ENCODE data around the gene CRB2.

CRB2 gene

DNA sequence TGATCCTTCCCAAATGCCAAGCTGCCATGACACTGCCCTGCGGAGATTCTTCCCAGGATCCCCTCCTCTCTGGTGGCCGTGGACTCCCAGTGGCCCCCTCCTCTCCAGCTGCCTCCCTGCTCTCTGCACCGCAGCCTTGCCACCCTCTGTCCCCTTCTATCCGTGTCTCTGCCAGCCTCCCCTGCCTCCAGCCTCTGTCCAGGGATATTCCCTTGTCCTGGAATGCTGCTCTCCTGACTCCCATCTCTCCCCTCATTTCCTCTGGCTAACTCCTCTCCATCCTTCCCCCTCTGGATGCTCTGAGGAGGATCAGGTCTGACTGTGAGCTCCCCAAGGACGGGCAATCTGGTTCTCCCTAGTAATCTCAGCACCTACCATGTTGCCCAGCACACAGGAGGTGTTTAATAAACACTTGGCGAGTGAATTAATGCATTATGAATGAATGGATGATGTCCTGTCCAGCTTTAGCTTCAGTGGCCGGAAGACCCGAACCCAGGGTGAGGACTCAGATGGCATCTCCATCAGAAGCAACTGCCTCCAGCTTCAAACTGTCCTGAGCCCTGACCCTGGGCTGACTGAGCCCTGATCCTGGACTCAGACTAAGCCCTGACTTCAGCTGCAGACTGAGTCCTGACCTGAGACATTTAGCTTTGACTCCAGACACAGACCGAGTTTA, 7.5 kb upstream of the CRB2 start:
- no peak for DNase-seq

DNA sequence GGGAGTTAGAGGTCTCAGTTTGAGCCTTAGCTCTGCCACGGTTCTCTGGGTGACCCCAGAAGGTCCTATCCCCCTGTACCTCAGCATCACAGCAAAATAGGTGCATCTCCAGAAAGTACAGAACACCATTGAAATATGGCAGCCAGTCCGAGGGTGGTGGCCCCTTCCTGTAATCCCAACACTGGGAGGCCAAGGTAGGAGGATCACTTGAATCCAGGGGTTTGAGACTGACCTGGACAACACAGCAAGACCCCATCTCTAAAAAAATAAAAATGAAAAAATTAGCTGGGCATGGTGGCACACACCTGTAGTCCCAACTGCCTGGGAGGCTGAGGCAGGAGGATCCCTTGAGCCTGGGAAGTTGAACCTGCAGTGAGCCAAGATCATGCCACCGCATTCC, 7.0 kb upstream of the CRB2 start:
- DNase-seq: no peak

DNA sequence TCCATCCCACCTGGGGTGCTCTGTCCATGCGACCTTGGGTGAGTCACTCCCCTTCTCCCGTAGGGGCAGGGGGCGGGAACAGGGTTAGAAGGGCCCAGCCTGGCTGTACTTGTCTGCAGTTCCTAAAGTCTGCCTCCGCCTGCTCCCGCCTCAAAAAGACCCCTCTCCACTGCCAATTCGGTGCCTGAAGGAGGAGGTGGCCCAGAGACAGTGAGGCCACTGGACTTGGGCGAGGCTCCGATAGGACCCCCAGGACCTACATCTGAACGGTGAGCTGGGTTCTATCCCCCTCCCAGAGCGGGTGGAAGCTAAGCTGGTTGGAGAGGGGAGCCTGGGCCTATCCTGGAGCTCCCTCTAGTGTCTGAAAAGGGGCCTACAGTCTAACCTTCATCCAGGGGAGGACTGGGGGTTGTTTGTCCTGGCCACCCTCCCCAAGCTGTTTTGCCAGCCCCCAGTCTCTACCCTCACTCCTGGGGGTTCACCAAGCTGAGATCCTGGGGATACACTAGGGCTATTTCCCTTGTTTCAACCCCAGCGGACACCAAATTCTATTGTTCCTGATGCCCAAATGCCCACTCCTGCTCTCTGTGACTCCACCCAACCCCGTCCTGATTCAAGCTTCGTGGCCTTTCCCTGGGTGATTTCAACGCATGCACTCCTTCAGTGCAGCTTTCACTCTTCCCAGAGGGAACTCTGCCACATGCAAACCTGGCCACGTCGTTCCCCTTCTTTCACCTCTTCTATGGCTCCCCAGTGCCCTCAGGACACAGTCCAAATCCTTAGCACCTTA, 6.1 kb upstream of the CRB2 start:
- DNase-seq: peak; percentile 63

DNA sequence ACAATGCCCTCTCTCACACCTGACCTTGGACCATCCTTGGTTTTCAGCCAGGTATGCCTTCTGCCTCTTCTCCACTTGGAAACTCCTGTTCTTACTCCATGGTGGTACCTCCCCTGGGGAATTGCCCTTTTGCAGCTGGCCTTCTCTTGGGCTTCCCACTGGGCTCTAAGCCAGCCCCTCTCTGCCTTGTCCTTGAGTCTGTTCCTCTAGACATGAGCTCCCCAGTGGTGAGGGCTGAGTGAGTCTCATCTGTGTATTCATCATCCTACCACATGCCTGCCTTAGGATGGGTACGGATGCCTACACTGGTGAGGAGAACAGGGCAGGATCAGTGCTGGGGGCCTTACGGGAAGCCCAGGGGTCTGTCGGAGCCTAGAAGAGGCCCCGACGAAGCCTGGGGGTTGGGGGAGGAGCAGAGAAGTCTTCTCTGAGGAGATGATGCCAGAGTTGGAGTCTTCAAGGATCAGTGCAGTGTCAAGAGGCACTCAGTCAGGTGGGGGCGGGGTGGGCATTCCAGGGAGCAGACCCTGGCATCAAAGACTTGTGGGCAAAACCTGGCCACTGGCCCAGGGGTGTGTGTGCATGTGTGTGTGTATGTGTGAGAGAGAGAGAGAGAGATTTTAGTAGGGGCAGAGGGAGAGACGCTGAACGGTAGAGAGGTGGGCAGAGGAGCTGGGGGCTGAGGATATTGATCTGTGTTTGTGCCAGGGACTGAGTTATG, 5.2 kb upstream of the CRB2 start:
- DNase-seq: no peak

DNA sequence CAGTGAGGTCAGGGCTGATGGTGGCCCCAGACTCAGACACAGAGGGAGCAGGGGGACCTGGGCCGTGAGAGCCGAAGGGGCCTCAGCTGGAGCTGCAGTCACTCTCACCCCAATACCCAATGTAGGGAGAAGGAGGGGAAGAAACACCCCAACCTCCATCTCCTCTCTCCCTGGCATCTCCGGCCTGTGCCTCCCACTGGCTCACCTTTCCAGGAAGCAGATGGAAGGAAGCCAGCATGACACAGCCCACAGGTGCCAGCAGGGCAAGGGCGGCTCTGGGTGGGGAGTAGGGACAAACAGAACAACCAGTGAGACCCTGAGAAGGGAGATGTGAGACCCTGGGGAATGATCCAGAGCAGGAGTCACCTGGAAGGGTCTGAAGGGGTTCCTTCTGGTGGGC, 3.0 kb upstream of the CRB2 start:
- DNase-seq: no peak

DNA sequence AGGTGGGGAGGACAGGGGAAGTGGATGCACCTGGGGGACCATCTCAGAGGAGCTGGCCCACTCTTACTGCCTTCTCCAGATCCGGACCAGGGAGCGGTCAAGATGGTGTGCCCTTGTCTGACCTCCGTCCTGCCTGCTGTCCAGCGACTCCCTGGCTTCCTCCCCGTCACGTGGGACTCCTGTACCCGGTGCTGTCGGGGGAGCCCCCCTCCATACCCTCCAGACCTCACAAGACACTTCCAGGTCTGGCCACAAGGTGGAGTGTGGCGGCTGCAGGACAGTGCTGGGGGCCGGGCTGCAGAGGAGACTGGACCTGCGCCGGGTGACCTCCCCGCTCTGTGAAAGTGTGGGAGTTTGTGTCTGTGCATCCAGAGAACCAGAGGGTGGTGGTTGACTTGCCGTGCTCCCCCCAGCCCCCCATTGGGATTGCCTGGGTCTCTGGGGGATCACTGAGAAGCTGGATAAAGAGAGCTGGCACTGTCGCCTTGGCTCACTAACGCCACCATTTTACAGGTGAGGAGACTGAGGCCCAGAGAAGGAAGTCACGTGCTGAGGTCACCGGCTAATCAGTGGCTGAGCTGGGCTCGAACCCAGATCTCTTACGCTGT, 1.9 kb upstream of the CRB2 start:
- peak; percentile 54 for DNase-seq

DNA sequence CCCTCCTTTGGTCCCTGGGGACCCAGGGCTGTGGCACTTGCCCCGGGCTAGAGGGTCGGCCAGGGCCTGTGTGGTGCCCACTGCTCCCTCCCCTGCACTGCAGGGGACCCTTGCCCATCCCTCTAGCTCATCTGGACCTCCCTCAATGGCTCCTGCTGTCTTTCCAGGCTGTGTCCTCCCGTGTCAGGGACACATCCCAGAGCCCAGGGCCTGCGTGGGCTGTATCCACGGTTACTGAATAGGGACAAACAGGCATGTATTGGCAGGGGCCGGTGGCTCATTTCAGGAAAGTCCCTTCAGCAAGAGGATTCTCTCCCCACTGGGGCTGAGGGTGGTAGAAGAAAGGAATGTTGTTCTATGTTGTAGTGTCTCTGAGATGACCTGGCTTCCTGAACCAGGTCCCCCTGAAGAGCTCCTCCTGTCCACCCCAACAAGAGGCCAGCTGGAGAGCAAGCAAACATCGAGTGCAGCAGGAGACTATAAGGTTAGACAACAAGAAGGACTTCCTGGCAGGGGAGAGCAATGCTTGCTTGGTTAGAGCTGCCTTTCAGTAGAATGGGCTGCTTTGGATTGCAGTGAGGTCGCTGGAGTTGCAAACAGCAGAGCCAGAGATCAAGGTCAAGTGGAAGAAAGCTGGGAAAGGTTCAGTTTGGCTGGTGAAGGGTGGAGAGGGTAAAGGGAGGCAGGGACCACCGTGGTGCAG, 1.0 kb upstream of the CRB2 start:
- DNase-seq: no peak

DNA sequence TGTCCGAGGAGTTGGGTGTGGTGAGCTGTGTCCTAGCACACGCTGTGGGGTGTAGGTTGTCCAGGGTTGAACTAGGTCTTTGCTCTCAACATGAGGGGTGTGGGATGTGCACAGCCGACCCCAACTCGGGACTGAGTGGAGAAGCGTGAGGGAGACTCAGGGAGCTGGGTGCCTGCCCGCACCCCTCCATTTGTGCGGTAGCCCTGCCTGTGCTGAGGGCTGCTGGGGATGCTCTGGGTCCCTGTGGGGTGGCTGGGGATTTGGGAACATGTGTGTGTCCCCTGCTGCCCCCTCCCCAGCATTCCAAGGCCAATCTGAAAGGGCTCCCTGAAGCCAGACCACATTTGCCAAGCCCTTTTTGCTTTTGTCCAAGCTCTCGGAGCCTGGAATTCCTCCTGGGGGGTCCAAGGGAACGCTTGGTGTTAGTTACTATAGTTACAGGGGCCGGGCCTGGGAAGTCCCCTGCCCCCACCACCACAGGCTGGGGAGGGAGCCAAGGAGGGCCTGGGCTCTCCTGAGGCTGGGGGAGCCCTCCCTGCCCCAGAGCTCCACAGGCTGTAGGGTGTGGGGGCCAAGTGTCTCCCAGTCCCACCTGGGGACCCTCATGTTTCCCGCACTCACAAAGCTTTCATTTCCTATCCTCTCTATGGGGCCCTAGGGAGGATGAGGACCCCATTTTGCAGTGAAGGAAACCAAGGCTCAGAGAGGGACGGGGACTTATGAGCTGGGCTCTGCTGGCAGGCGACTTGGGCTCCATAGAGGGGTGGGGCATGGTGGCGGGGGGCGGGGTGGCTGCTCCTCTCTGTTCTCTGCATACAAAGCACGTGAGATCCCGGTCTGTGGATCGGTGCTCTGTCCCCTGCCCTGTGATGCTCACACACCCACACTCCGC, 1.1 kb downstream of the CRB2 start:
- no peak for DNase-seq

DNA sequence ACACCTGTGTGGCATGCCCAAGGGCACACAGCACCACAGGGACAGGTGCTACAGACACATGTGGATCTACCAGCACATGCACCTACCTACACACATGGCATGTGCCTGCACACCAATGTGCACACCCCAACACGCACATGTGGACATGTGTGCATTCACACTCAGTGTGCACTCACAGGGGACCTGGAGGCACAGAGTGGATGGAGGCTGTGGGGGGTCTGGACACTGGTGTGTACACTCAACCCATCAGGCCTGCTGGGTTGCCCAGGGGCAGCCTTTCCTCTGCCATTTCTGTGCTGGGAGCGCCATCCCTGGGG, 1.7 kb downstream of the CRB2 start:
- DNase-seq: no peak

DNA sequence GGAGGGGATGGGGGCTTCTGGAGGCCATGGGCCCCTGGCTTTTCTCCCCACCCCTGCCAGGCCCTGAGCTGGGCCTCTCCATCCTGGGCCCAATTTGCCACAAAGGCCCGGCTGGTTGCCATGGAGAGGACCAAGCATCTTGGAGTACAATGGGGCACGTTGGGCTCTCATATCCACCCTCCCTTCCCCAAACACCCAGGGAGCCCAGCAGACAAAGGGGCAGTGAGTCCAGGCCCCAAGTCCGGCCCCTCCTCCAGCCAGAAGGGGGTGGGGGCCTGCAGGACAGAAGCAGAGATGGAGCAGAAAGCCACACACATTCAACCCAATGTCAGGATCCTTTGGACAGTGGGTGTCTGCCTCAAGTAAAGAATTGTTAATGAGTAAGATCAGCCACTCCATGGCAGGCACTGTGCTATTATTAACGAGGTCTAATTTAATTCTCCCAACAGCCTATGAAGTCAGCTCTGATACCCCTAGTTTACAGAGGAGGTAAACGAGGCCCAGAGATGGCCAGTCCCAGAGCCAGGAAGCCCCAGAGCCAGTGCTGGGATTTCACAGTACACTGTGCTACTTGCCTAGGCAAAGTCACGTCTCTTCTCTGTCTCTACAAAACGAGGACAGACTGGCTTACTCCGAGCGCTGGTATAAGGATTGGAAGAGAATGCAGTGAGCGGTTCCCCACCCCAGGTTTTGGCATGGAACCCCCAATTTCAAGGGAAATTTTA, 2.3 kb downstream of the CRB2 start:
- DNase-seq: no peak

DNA sequence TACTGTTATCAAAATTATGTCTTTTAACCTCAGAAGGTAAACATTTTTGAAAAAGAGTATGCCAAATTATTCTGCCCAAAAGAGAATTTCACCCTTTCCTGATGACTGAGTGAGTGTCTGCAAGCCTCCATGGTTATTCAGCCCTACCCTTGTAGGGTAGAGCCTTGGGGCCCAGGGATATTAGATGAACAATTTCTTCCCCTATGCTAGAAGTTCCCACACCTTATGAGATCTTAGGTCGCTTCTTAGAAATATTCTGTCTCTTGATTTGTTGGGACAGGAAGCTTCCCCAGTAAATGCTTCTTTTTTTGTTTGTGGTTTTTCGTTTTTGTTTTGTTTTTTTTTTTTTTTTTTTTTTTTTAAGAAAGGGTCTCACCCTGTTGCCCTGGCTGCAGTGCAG, 3.1 kb downstream of the CRB2 start:
- DNase-seq: no peak

DNA sequence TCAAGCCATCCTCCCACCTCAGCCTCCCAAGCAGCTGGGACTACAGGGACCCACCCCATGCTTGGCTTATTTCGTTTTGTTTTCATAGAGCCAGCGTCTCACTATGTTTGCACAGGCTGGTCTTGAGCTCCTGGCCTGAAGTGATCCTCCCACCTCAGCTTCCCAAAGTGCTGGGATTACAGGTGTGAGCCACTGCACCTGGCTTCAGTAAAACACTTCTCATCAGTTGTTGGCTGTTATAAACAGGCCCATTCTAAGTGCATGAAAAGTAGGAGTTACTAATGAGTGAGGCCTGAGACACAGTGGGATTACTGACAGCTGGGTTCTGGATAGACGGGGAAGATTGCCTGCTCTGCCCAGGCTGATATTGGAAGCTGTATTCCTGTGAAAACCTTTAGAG, 3.5 kb downstream of the CRB2 start:
- DNase-seq: no peak

DNA sequence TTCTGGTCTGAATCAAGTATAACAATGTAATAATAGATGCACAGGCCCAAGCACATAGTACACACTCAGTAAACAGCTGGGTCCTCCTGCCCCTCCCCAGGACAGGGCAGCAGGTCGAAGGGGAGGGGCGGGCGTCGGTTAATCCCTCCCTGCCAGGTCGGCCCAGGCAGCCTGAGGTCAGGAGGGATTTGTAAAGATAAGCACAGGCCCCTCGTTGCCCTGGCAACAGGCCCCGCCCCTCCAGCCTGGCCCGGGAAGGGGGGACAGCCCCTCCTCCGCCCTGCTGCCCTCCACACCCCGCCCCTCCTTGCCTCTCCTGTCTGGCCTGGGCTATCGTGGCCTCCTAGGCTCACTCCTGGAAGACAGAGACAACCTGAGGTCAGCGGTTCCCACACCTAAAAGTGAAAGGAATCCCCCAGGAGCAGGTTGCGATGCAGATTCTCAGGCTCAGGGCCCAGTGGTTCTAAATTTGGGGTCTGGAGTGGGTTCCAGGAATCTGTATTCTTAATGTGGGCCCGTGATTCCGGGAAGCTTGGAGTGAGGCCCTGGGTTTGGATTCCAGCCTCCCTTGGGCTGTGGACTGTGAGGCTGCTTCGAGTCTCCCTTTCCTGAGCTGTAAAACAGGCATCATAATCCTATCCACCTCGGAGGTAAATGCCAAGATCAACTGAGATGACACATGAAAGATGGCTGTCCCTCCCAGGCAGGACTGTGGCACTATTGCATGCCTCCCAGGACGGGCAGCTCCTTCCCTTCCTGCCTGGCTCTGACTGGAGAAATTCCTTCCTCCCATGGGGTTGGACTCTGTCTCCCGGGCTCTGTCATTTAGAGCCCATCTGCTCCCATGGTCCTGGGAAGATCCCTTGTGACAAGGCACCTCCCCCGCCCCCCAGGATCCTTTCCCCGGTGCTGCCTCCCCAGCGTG, 4.4 kb downstream of the CRB2 start:
- DNase-seq: peak; percentile 36

DNA sequence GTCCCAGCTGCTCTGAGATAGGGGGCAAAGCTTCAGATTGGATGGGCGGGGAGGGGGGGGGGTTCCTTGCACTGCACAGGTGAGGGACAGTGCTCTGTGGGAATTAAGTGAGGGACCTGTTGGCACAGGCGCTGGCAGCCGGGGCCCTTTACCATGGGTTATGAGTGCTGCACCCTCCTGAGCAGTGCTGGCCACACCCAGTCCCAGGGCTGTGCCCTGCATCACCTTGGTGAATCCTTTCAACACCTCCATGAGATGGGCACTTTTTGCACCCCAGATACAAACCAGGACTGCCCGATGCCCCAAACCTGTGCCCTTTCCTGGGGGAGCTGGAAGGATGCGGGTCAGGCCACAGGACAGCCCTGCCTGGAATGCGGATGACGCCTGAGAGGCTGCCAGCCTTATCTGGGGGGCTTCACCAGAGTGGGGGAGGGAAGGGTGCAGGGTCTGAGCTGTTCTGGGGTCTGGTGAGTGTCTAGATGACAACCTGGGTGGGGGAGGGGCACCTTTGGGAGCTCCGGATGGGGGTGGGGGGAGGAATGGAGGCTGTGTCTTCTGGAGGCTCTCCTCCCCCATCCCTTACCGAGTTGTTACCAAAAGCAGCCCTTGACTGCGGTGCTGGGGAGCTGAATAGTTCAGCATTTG, 5.2 kb downstream of the CRB2 start:
- no peak for DNase-seq

DNA sequence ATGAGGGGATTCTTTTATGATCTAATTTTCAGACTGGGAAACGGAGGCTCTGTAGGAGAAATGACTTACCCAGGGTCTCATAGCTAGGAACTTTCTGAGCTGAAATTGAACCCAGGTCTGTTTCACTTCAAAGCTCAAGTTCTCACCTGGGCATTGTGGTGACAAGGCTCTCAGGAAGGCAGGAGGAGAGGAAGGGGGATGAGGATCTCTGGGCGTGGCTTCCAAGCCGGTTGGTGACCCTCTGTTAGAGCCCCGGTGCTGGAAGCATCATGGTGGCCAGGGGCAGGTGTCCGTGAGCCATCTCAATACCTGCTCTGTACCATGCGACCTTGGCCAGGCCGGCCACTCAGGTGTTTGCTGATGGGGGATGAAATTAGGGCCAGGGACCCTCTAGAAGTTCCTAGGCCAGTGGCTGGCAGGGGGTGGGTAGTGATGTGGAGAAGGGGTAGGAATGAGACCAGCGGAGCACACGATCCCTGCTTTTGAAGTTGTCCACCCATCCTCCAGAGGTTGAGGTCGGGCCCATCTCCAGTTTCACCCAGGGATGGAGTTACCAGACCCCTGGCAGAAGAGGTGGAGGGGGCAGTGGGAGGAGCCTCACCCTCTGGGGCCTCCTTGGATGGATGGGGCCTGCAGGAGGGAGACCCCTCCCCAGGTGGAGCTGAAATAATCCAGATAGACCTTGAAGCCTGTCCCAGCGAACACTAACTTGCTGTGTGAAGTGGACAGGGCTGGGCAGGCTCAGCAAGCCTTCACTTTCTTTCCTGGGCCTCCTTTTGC, 5.9 kb downstream of the CRB2 start:
- DNase-seq: no peak

DNA sequence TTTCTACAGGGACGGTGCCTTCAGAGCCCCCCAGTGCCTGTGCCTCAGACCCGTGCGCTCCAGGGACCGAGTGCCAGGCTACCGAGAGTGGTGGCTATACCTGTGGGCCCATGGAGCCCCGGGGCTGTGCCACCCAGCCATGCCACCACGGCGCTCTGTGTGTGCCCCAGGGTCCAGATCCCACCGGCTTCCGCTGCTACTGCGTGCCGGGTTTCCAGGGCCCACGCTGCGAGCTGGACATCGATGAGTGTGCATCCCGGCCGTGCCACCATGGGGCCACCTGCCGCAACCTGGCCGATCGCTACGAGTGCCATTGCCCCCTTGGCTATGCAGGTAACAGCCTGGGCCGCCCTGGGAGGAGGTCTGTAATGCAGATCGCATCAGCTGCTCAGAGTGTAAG, 6.9 kb downstream of the CRB2 start:
- no peak for DNase-seq

DNA sequence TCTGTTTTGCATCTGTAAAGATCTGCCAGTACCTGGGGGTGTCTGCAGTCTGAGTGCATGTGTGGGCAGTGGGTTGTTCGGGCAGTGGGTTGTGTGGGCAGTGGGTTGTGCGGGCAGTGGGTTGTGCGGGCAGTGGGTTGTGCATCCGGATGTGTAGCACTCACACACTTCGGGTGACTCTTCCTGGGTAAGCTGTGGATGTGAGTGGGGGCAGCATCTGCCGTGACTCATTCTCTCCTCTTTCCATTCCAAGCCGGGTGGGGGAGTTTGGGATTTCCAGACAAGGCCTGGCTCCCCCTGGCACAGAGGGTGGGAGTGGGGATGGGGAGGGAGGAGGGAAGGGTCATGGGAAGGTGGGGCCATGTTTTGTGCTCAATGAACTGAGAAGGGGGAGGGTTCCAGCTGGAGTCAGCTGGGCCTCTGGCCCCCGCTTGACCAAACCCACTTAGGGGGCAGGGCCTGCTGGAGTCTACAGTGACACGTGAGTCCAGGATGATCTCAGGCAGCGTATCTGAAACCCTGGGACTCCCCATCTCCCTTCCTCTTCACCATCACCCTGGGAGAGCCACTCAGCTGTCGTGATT, 8.3 kb downstream of the CRB2 start:
- no peak for DNase-seq

DNA sequence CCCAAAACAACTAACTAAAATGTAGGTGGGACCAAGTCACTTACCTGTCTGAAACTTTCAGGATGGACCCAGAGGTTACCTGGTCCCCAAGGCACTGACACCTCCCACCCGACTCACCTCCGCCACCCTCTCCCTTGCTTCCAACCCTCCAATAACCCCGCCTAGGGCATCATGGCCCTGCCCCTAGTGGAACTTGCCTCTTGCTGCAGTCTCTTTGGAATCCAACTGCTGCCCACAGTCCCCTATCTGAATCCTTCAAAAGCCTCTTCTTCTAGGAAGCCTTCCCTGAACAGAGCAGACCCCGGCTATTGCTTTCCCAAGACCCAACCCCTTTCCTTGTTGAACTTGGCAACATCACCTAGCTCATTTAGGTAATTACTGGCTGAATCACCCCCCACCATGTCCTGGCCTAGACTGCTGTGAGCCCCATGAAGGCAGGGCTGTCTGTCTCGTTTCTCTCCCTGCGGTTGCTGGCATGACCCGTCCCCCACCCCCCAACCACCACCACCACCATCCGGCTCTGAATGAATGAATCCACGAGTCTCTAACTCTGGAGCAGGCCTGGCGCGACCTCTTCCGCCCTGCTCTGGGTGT, 9.4 kb downstream of the CRB2 start:
- no peak for DNase-seq
